Right atrium auricular region (tissue), 2 donors: ENCODE measurements around the gene PRDM15. TPM values are rescaled to one million over a fixed set of nuclear protein-coding genes. Genes with fewer than 3 reads are reported as not detected.

Experiments used
- DNase-seq: peaks from one replicate; pipeline ENCODE4 v3.0.0-alpha.2; 2019; ENCODE audit warnings: low spot score
- H3K27ac ChIP-seq, 2 donors: fragments of 200-600 bp; sonication (generic); 1 replicate in 1 of 2; 2 replicates in 1 of 2; pipeline ENCODE4 v1.5.1; 2016 to 2019
- H3K27me3 ChIP-seq, 2 donors: fragments of 200-600 bp; sonication (generic); one replicate each; pipeline versions ENCODE4 v1.5.1 to v1.6.0; 2017 to 2019
- H3K36me3 ChIP-seq: fragments of 200-600 bp; sonication (generic); one replicate; pipeline ENCODE4 v1.5.1; 2016
- H3K4me1 ChIP-seq, 2 donors: fragments of 200-600 bp; sonication (generic); one replicate each; pipeline versions ENCODE4 v1.5.1 to v1.6.0; 2017 to 2019
- H3K4me3 ChIP-seq, 2 donors: fragments of 200-600 bp; sonication (generic); 1 replicate in 1 of 2; 2 replicates in 1 of 2; pipeline ENCODE4 v1.5.1; 2017 to 2019; ENCODE audit warnings: mild to moderate bottlenecking in 1 of 2, moderate library complexity in 1 of 2
- H3K9me3 ChIP-seq, 2 donors: fragments of 200-600 bp; sonication (generic); one replicate each; pipeline ENCODE4 v1.5.1; 2019
- total RNA-seq, 2 donors: library from RNA; depleted of rRNA; stranded (reverse); fragments of >200 nt; gene quantifications; one replicate each; pipeline ENCODE4 v1.1.0, GENCODE V29; 2016
- TF ChIP-seq, protein P1 (sequence below), 2 donors: fragments of 200-600 bp; sonication (generic); IDR thresholded peaks; one replicate each; pipeline ENCODE4 v1.5.1; 2019; ENCODE audit warnings: antibody characterized with exemption in 2 of 2

Gene PRDM15
- total RNA-seq, 2 donors from 2014 or later, result 2.6 to 4.2 TPM

DNA sequence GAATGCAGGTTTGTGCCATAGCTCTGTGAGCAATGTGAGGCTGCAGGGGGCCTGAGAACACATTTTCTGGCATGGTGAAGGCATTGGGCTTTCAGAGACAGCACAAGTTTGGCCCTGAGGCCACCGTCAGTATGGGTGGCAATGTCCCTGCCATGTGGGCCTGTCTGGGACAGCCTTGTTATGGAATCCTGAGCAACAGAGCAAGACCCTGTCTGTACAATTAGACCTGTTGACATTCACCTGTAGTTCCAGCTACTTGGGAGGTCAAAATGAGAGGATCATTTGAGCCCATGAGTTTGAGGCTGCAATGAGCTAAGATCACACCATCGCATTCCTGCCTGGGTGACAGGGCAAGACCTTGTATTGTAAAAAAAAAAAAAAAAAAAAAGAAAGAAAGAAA is 35.6 kb downstream of the PRDM15 start:
- no peak for DNase-seq
- peaks cover 4 to 10% of the 10 kb centered on the region in 2 donors for H3K9me3 ChIP-seq
- TF ChIP-seq, protein P1, sequence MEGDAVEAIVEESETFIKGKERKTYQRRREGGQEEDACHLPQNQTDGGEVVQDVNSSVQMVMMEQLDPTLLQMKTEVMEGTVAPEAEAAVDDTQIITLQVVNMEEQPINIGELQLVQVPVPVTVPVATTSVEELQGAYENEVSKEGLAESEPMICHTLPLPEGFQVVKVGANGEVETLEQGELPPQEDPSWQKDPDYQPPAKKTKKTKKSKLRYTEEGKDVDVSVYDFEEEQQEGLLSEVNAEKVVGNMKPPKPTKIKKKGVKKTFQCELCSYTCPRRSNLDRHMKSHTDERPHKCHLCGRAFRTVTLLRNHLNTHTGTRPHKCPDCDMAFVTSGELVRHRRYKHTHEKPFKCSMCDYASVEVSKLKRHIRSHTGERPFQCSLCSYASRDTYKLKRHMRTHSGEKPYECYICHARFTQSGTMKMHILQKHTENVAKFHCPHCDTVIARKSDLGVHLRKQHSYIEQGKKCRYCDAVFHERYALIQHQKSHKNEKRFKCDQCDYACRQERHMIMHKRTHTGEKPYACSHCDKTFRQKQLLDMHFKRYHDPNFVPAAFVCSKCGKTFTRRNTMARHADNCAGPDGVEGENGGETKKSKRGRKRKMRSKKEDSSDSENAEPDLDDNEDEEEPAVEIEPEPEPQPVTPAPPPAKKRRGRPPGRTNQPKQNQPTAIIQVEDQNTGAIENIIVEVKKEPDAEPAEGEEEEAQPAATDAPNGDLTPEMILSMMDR (IDR thresholded peaks at IDR 0.05), result no peak
- no peaks in the 10 kb centered on the region for H3K36me3 ChIP-seq
- no peaks in the 10 kb centered on the region for H3K27me3 ChIP-seq
- peaks cover 0 to 8% of the 10 kb centered on the region in 2 donors for H3K4me1 ChIP-seq
- no peak overlapping the region for H3K4me3 ChIP-seq
- H3K27ac ChIP-seq, result no peak overlapping the region

DNA sequence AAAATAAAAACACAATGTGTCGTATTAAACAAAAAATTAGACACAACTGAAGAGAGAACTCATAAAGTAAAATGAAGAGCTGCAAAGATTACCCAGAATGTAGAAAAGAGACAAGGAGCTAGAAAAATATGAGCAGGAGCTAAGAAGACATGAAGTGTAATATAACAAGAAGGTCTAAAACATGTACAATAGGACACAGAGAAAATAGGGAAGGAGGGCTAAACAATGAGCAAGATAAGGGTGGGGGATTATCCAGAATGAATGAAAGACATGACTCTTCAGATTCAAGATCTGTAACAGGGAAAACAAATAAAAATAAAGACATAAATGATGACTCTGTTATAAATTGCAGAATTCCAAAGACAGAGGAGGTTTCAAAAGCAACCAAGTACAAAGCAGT is 38.3 kb downstream of the PRDM15 start:
- TF ChIP-seq, protein P1 (IDR thresholded peaks at IDR 0.05), result no peak
- Histone ChIP-seq H3K27me3 (no peaks in the 10 kb centered on the region), H3K4me3 (no peak overlapping the region), H3K27ac (no peak overlapping the region), H3K9me3 (peaks cover 4 to 10% of the 10 kb centered on the region in 2 donors), H3K4me1 (peaks cover 0 to 8% of the 10 kb centered on the region in 2 donors), H3K36me3 (peaks cover 8% of the 10 kb centered on the region)
- no peak for DNase-seq

DNA sequence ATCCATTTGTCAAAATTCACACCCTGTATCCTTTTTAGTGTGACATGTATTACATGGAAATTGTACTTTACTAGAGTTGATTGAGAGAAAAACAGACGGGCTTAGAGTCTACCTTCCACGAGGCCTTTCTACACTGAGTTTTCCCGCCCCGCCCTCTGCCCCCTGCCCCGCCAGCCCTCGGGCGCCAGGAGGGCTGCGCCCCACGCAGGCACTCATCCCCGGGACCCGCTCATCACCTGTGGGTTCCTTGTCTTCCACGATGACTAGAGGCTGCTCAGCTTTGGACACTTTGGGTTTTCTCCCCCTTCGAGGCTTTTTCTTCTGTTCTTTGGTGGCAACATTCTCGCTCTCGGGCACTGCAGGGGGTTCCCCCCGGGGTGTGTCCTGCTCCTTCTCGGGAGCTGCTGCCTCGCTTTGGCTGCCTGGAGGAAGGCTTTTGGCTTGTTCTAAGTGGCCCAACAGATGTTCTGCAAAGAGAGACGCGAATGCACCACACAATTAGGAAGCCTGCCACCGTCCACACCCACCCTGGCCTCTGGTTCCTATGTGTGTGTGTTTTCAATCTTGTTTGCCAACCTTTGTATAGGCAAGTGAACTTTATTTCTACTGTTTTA is 39.6 kb downstream of the PRDM15 start:
- Histone ChIP-seq H3K4me1 (peaks cover 0 to 4% of the 10 kb centered on the region in 2 donors), H3K4me3 (no peak overlapping the region), H3K27ac (no peak overlapping the region), H3K36me3 (peaks cover 17% of the 10 kb centered on the region), H3K9me3 (peaks cover 4 to 10% of the 10 kb centered on the region in 2 donors), H3K27me3 (no peaks in the 10 kb centered on the region)
- DNase-seq, result no peak
- TF ChIP-seq, protein P1 (IDR thresholded peaks at IDR 0.05), result no peak

DNA sequence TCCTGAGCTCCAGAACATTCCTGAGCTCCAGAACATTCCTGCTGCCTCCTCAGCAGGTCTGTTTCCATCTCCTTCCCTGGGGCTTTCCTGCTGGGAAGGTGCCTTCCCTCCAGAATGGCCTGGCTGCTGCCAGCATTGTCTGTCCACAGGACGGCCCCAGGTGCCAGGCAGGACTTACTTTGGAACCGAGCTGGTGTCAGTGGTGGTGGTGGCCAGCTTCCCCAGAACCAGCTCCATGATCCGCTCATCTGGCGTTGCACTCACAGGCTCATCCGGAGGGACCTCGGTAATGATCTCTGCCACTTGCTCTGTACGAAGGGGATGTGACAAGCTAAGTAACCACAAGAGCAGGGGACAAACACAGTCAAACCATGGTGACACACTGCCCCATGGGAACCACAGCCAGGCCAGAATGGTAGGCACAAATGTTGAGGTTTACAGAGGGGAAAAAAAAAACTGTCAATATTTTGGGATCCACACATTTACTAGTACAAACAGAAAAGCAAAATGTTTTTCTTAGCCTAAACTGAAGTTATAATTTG is 41.3 kb downstream of the PRDM15 start:
- Histone ChIP-seq H3K4me3 (no peak overlapping the region), H3K4me1 (no peaks in the 10 kb centered on the region), H3K27me3 (no peaks in the 10 kb centered on the region), H3K36me3 (peaks cover 19% of the 10 kb centered on the region), H3K9me3 (peaks cover 4 to 10% of the 10 kb centered on the region in 2 donors), H3K27ac (no peak overlapping the region)
- TF ChIP-seq, protein P1 (IDR thresholded peaks at IDR 0.05), result no peak
- DNase-seq, result no peak

DNA sequence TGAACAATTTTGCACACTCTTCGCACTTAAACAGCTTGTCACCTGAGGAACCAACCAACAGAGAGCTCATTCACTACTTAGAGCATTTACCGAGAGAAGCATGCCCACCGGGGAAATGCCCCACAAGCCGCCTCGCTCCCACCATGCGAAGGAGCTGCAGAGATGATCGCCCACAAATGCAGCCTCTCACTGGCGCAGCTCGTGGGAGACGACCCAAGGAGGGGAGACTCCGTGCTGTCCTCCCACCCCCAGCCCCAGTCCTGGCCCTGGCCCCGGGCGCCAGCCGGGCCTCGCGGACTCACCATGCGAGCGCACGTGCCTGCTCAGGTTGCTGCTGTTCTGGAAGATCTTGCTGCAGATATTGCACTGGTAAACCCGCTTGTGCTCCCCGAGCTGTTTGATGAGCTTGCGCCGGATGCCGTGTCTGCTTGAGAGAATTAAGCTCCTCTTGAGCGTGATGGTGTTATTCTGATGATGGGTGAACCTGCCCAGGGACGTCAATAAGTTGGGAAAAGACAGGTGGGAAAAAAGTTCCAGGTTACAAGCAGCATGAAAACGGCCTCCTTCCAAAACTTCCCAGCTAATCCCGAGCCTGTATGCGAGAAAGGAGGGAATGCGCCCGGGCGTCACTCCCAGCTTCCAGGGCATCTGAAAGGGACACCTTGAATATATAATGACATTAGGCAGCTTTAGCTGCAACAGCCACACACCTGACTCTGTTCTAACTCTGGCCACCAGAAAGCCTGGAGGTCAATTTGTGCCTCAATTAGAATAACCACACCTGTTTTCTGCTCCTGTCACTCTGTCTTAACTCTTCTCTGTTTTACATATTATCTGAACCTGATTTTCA is 42.8 kb downstream of the PRDM15 start:
- Histone ChIP-seq H3K4me3 (no peak overlapping the region), H3K36me3 (peaks cover 19% of the 10 kb centered on the region), H3K27me3 (no peaks in the 10 kb centered on the region), H3K4me1 (no peaks in the 10 kb centered on the region), H3K9me3 (peaks cover 4 to 10% of the 10 kb centered on the region in 2 donors), H3K27ac (no peak overlapping the region)
- no peak for DNase-seq
- TF ChIP-seq, protein P1 (IDR thresholded peaks at IDR 0.05), result no peak
